ENCODE results near the gene AP1S2. TPM values are rescaled to one million over a fixed set of nuclear protein-coding genes. Genes with fewer than 3 reads are reported as not detected.

Gene AP1S2
- total and polyA plus RNA-seq, 2 of the 8 experiments (the other 6 are each of a cell fraction or from before 2014, with no cell fraction given) = 88.2 to 237 TPM

DNA sequence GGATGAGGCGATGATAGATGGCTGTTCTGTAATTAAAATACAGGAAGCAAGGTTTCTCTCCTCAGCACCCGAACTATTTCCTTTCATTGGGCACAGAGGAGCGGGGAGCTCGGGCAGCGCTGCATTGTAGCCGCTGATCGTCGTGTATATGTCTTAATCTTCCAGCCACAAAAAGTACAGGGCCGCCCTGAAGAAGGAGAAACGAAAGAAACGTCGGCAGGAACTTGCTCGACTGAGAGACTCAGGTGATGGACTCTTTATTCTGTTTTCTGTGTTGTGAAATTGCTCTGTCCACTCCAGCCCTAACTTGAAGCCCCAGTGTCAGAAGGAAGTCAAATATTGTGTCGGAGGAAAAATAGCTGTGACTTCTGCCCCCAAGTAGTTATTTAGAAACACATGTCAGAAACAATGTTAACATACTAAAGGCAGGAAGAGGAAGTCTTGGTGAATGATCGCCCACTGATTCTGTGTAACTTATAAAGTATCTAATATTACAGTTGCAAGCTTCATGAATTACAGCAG lies 63.8 kb downstream of the AP1S2 start:
- Histone ChIP-seq H3K9ac (replicated peaks in 1 of 4; ENCODE audit: extremely low read depth in 1 of 4, low read depth in 3 of 4, low read length in 3 of 4) (peak overlapping the region in 3 of 4 experiments; percentile 54 to 77 (median 75); a peak in 5 of 7 replicates), H2BK15ac (ENCODE audit: low read length) (no peak overlapping the region), H3K36me3 (ENCODE audit: control insufficient read depth in 2 of 4, insufficient read depth in 4 of 4, low read length in 3 of 4) (peaks cover 0 to 10% (median 0%) of the 10 kb centered on the region in 4 experiments; a peak in 1 of 8 replicates), H4K91ac (replicated peaks; ENCODE audit: insufficient read length, low read length) (no peak overlapping the region), H3K14ac (ENCODE audit: insufficient read length) (no peak overlapping the region), H3K27ac (ENCODE audit: low read depth, low read length) (peak overlapping the region; percentile 81), H3K4me2 (ENCODE audit: insufficient read depth in 1 of 2, low read depth in 2 of 2, low read length in 2 of 2) (peak overlapping the region; percentile 71 to 94), H2BK20ac (ENCODE audit: low read length) (no peak overlapping the region), H3K9me3 (ENCODE audit: insufficient read depth in 2 of 2, low read depth in 1 of 2, low read length in 1 of 2) (no peaks in the 10 kb centered on the region), H3K56ac (replicated peaks; ENCODE audit: insufficient read length, low read depth, low read length) (no peak overlapping the region), H3K18ac (ENCODE audit: extremely low read depth, low read length) (peak overlapping the region; percentile 60; the same call in 1 of the 2 replicates), H3K79me2 (ENCODE audit: control insufficient read depth in 1 of 2, insufficient read depth in 2 of 2, low read length in 2 of 2) (peaks cover 0 to 4% of the 10 kb centered on the region in 2 experiments; a peak in 2 of 4 replicates), H2BK120ac (replicated peaks; ENCODE audit: low read depth, low read length) (no peak overlapping the region), H4K5ac (ENCODE audit: insufficient read length, low read depth, low read length) (no peak overlapping the region), H3K4me1 (replicated peaks in 1 of 4; ENCODE audit: control insufficient read depth in 3 of 4, insufficient read depth in 4 of 4, low read length in 3 of 4) (peaks cover 0 to 2% (median 0%) of the 10 kb centered on the region in 4 experiments; a peak in 2 of 7 replicates), H4K20me1 (replicated peaks in 1 of 2; ENCODE audit: control insufficient read depth in 1 of 2, insufficient read depth in 2 of 2, low read length in 2 of 2) (no peaks in the 10 kb centered on the region), H2AK5ac (ENCODE audit: low read depth, low read length) (no peak overlapping the region), H2BK12ac (ENCODE audit: low read depth, low read length) (no peak overlapping the region), H2BK5ac (ENCODE audit: low read depth, low read length) (no peak overlapping the region), H3K4me3 (ENCODE audit: extremely low read depth in 1 of 4, insufficient read depth in 2 of 4, low read depth in 3 of 4, low read length in 4 of 4) (peak overlapping the region; percentile 72 to 96 (median 88)), H2AFZ (ENCODE audit: low read length) (0 out of 2 replicates have a peak overlapping the region, but pooled peaks have one; percentile 39), H3K4ac (replicated peaks; ENCODE audit: insufficient read length, low read depth, low read length) (peak overlapping the region; percentile 78), H4K8ac (ENCODE audit: extremely low read depth, insufficient read depth, low read length) (no peak overlapping the region), H3K23me2 (ENCODE audit: low read depth, low read length) (peaks cover 6% of the 10 kb centered on the region; the same call in 1 of the 2 replicates), H3K27me3 (replicated peaks in 1 of 4; ENCODE audit: control insufficient read depth in 3 of 4, extremely low read depth in 1 of 4, insufficient read depth in 3 of 4, low read length in 3 of 4) (no peaks in the 10 kb centered on the region), H3K79me1 (ENCODE audit: low read depth, low read length) (no peaks in the 10 kb centered on the region), H3K23ac (ENCODE audit: insufficient read length) (no peak overlapping the region)
- 11% methylated on average over 13 of the region's 15 CpGs; no CpG with 5 or more reads in 1 of the 2 experiments for WGBS, 2 experiments (ENCODE audit: extremely low coverage in 1 of 2, insufficient coverage in 1 of 2, insufficient read length in 1 of 2, insufficient replicate concordance in 2 of 2, low coverage in 1 of 2, low lambda C conversion rate in 2 of 2, missing lambda C conversion rate in 1 of 2)
- no peak for DNase-seq (ENCODE audit: low read depth in 1 of 2, low spot score in 2 of 2)
- TF ChIP-seq GTF2F1 (IDR thresholded peaks at IDR 0.05; ENCODE audit: borderline replicate concordance, low read depth, low read length) (no peak), RXRA (IDR thresholded peaks at IDR 0.05; ENCODE audit: insufficient read depth, low read depth, low read length) (no peak), CBX8 (IDR thresholded peaks at IDR 0.05; ENCODE audit: borderline replicate concordance, low read depth, low read length) (no peak), TEAD4 (IDR thresholded peaks at IDR 0.05; ENCODE audit: low read depth, low read length) (no peak), JUND (IDR thresholded peaks at IDR 0.05; ENCODE audit: low read length) (no peak), MAFK (IDR thresholded peaks at IDR 0.05; ENCODE audit: low read depth, low read length) (no peak)
- no peak for FAIRE-seq
- POLR2A ChIA-PET (ENCODE audit: partially characterized antibody) = interaction anchor here (1.1 to 2.3 kb wide), 2 partner anchors 25 to 62 kb away, joined by 3 to 6 read pairs; no protein-coding TSS in a partner anchor
- CTCF ChIA-PET (ENCODE audit: partially characterized antibody) = interaction anchor here (1.2 kb wide), 1 partner anchor 25 kb away, joined by 5 read pairs; no protein-coding TSS in a partner anchor
